Measurements from ENCODE around the gene DLG5. TPM values are rescaled to one million over a fixed set of nuclear protein-coding genes. Genes with fewer than 3 reads are reported as not detected.

The DLG5 gene
- total and polyA plus RNA-seq, 2 donors (not counting 1 experiment from before 2014, with no cell fraction given): 0.51 to 0.54 TPM

DNA sequence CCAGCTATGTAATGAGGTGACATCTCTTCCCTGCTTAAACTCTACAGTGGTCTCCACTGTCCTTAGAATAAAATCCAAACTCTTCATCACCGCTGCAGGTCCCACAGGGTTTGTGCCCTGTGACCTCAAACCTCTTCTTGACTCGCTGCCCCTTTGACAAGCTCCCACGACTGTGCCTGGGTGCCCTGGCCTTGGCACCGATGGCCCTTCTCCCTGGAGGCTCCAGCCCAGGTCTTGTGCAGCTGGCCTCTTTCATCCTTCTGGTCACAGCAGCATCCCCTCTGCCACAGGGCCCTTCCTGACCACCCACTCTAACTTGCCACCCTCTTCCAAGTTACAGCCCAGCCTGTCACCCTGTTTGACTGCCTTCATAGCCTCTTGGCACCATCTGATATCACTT is 108.2 kb downstream of the DLG5 start:
- Mint-ChIP-seq H3K4me1 (no peaks in the 10 kb centered on the region), H3K27me3 (no peaks in the 10 kb centered on the region), H3K9me3 (ENCODE audit: insufficient read depth) (no peaks in the 10 kb centered on the region), H3K27ac (no peak overlapping the region), H3K4me3 (no peak overlapping the region)
- ChIA-PET CTCF (no interaction called here), POLR2A (no interaction called here)
- no peaks in the 10 kb centered on the region for H3K9me3 ChIP-seq (ENCODE audit: control extremely low read depth in 1 of 3, control insufficient read depth in 2 of 3, insufficient read depth in 1 of 3, low read length in 2 of 3)
- ATAC-seq (ENCODE audit: low read depth) (no peak), DNase-seq (no peak)
- no peaks in the 10 kb centered on the region for H3K27me3 ChIP-seq (replicated peaks in 1 of 4; ENCODE audit: control extremely low read depth in 1 of 4, control insufficient read depth in 3 of 4, insufficient read depth in 4 of 4, low read length in 3 of 4)
- H3K9ac ChIP-seq (ENCODE audit: low read length): no peak overlapping the region
- H3K27ac ChIP-seq (ENCODE audit: low read length in 2 of 2): no peak overlapping the region
- H3K79me2 ChIP-seq (ENCODE audit: control insufficient read depth, insufficient read depth, low read length): no peaks in the 10 kb centered on the region
- TF ChIP-seq, protein P1, sequence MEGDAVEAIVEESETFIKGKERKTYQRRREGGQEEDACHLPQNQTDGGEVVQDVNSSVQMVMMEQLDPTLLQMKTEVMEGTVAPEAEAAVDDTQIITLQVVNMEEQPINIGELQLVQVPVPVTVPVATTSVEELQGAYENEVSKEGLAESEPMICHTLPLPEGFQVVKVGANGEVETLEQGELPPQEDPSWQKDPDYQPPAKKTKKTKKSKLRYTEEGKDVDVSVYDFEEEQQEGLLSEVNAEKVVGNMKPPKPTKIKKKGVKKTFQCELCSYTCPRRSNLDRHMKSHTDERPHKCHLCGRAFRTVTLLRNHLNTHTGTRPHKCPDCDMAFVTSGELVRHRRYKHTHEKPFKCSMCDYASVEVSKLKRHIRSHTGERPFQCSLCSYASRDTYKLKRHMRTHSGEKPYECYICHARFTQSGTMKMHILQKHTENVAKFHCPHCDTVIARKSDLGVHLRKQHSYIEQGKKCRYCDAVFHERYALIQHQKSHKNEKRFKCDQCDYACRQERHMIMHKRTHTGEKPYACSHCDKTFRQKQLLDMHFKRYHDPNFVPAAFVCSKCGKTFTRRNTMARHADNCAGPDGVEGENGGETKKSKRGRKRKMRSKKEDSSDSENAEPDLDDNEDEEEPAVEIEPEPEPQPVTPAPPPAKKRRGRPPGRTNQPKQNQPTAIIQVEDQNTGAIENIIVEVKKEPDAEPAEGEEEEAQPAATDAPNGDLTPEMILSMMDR (IDR thresholded peaks at IDR 0.05): no peak
- no peak for TF ChIP-seq EZH2 (IDR thresholded peaks at IDR 0.05; ENCODE audit: borderline replicate concordance, insufficient read depth, low read depth, low read length, poor library complexity, severe bottlenecking)
- H4K20me1 ChIP-seq (ENCODE audit: control insufficient read depth, insufficient read depth, low read length, poor library complexity, severe bottlenecking): no peaks in the 10 kb centered on the region
- 87% methylated on average over 4 of the region's 4 CpGs for WGBS (ENCODE audit: insufficient coverage)
- H2AFZ ChIP-seq (ENCODE audit: insufficient read depth, low read depth, low read length, poor library complexity, severe bottlenecking): no peak overlapping the region
- no peaks in the 10 kb centered on the region for H3K4me1 ChIP-seq (ENCODE audit: control insufficient read depth in 2 of 2, insufficient read depth in 2 of 2, low read length in 2 of 2)
- H3K4me3 ChIP-seq (ENCODE audit: control extremely low read depth in 1 of 5, extremely low read depth in 1 of 5, insufficient read depth in 1 of 5, low read depth in 2 of 5, low read length in 4 of 5): no peak overlapping the region
- H3K36me3 ChIP-seq (replicated peaks in 1 of 2; ENCODE audit: control extremely low read depth in 1 of 2, control insufficient read depth in 1 of 2, extremely low read depth in 1 of 2, insufficient read depth in 2 of 2, low read length in 1 of 2): no peaks in the 10 kb centered on the region
- intact Hi-C loops (cut with micrococcal nuclease): no loop called here
- no peak overlapping the region for H3K4me2 ChIP-seq (replicated peaks; ENCODE audit: low read depth, low read length, poor library complexity, severe bottlenecking)

DNA sequence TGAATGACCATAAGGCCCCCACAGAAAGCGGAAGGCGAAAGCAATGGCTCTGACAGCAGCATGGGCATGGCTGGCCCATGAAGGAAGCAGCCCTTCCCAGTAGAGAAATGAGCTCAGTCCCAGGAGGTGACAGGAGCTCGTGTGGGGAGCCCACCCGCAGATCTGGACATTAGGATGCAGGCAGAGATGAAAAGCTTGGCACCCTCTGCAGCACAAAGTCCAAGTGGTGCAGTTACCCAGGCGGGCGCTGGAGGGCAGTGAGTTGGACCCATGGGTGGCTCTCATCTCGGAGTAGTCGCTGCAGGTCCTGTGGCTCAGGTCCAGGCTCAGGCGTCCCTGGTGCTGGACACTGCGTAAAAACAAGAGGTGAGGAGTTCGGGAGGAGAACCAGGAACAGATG is 109.0 kb downstream of the DLG5 start:
- Histone ChIP-seq H2AFZ (ENCODE audit: insufficient read depth, low read depth, low read length, poor library complexity, severe bottlenecking) (no peak overlapping the region), H4K20me1 (ENCODE audit: control insufficient read depth, insufficient read depth, low read length, poor library complexity, severe bottlenecking) (no peaks in the 10 kb centered on the region), H3K4me2 (replicated peaks; ENCODE audit: low read depth, low read length, poor library complexity, severe bottlenecking) (no peak overlapping the region), H3K27me3 (replicated peaks in 1 of 4; ENCODE audit: control extremely low read depth in 1 of 4, control insufficient read depth in 3 of 4, insufficient read depth in 4 of 4, low read length in 3 of 4) (no peaks in the 10 kb centered on the region), H3K9me3 (ENCODE audit: control extremely low read depth in 1 of 3, control insufficient read depth in 2 of 3, insufficient read depth in 1 of 3, low read length in 2 of 3) (no peaks in the 10 kb centered on the region), H3K4me1 (ENCODE audit: control insufficient read depth in 2 of 2, insufficient read depth in 2 of 2, low read length in 2 of 2) (no peaks in the 10 kb centered on the region), H3K4me3 (ENCODE audit: control extremely low read depth in 1 of 5, extremely low read depth in 1 of 5, insufficient read depth in 1 of 5, low read depth in 2 of 5, low read length in 4 of 5) (no peak overlapping the region), H3K27ac (ENCODE audit: low read length in 2 of 2) (no peak overlapping the region), H3K36me3 (replicated peaks in 1 of 2; ENCODE audit: control extremely low read depth in 1 of 2, control insufficient read depth in 1 of 2, extremely low read depth in 1 of 2, insufficient read depth in 2 of 2, low read length in 1 of 2) (no peaks in the 10 kb centered on the region), H3K79me2 (ENCODE audit: control insufficient read depth, insufficient read depth, low read length) (no peaks in the 10 kb centered on the region), H3K9ac (ENCODE audit: low read length) (no peak overlapping the region)
- no peaks in the 10 kb centered on the region for H3K9me3 Mint-ChIP-seq (ENCODE audit: insufficient read depth)
- POLR2A ChIA-PET: no interaction called here
- intact Hi-C loops (cut with micrococcal nuclease): no loop called here
- no peak overlapping the region for H3K4me3 Mint-ChIP-seq
- CTCF ChIA-PET: no interaction called here
- ATAC-seq (ENCODE audit: low read depth) (no peak), DNase-seq (no peak)
- no peaks in the 10 kb centered on the region for H3K27me3 Mint-ChIP-seq
- TF ChIP-seq, protein P1 (IDR thresholded peaks at IDR 0.05): no peak
- TF ChIP-seq EZH2 (IDR thresholded peaks at IDR 0.05; ENCODE audit: borderline replicate concordance, insufficient read depth, low read depth, low read length, poor library complexity, severe bottlenecking): no peak
- H3K4me1 Mint-ChIP-seq: no peaks in the 10 kb centered on the region
- H3K27ac Mint-ChIP-seq: no peak overlapping the region
- WGBS (ENCODE audit: insufficient coverage): 95% methylated on average over 11 of the region's 11 CpGs
